Activated gamma-delta T cell (primary cell): ENCODE results near the gene WRNIP1.
"Not testable (repeated sequence)": the region's sequence is repeated elsewhere in the genome, so short reads cannot be mapped to it uniquely, and the experiment has no call there.

ENCODE experiments used
- DNase-seq: peaks from one replicate; lab custom pipeline; 2025; lab: John Stamatoyannopoulos, UW

WRNIP1 gene

DNA sequence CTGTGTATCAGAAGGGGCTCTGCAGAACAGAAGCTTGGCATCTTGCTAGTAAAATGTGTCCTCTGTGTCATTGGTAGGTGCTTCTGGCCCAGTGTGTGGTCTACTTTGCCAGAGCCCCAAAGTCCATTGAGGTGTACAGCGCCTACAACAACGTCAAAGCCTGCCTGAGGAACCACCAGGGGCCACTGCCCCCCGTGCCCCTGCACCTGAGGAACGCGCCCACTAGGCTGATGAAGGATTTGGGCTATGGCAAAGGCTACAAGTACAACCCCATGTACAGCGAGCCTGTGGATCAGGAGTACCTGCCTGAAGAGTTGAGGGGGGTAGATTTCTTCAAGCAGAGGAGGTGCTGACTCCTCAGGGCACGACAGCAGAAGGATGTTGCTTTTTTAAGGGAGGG is 19.7 kb downstream of the WRNIP1 start:
- no peak for DNase-seq

DNA sequence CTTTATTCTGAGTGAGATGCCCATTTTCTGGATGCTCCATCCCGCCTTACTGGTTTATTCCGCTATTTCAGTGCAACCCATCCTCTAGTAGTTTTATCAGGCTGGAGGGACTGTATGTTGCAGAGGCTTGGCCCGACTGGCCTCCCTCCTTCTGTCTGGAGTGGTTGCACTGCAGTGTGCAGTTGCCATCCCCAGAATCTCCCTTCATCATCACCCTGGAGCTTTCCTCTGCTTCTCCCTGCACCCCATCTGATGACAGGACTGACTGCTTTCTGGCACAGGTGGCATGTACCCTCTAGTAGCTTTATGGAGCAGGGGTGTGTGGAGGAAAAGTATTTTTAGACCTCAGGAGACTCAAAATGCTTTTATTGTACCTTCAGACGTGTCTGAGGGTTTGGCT is 21.1 kb downstream of the WRNIP1 start:
- no peak for DNase-seq

DNA sequence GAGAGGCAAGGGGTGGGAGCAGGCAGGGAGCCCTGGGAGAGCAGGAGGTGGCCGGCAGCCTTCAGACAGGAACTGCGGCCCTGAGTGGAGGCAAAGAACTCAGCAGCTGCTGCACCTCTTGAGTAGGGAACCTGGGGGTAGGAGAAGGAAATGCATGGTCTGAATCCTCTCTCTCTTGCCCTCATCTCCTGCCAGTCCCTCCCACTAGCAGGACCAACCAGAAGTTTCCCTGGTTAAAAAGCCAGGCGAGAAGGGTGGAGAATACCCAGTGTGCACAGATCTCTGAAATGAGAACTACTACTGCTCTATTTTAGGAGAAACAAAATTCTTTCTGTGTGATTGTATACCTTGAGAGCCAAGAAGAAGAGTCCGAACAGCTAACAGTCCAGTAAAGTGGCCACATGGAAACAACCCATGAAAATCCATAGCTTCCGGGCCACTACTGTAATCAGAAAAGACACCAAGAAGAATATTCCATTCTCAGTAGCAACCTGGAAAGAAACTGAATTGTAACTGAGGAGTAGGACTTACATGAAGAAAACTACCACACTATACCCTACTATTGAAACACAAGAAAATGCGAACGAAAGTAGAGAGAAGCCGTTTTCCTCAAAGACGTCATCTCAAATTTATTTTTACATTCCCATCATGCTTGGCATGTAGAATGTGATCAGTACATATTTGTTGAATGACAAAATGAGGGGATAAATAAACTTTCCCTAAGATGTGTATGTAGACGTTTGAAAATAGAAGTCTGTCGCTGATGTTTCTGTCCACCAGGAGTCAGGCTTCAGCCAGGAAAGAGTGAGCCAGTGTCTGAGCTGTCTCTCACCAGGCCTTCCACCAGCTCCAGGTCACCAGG is 25.6 kb downstream of the WRNIP1 start:
- DNase-seq: no peak

DNA sequence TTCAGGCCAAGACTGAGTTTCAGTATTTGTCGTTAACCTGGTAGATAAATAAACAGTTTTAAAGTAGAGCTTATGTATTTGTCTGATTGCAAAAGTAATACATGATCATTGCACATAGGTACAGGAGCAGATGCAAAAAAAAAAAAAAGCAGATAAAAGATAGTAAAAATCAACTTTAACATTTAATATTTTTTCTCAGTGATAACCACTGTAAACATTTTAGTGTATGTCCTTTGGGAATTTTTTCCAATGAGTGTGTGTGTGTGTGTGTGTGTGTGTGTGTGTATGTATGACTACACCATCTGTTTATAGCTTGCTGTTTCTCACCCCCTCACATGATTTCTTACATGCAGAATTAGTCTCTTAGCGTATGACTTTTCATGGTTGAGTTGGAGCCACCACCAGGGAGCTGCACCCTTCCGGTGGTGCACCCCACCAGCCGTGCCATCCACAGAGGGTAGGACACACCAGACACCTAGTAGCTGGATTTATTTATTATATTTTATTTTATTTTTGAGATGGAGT is 26.3 kb downstream of the WRNIP1 start:
- DNase-seq: no peak

DNA sequence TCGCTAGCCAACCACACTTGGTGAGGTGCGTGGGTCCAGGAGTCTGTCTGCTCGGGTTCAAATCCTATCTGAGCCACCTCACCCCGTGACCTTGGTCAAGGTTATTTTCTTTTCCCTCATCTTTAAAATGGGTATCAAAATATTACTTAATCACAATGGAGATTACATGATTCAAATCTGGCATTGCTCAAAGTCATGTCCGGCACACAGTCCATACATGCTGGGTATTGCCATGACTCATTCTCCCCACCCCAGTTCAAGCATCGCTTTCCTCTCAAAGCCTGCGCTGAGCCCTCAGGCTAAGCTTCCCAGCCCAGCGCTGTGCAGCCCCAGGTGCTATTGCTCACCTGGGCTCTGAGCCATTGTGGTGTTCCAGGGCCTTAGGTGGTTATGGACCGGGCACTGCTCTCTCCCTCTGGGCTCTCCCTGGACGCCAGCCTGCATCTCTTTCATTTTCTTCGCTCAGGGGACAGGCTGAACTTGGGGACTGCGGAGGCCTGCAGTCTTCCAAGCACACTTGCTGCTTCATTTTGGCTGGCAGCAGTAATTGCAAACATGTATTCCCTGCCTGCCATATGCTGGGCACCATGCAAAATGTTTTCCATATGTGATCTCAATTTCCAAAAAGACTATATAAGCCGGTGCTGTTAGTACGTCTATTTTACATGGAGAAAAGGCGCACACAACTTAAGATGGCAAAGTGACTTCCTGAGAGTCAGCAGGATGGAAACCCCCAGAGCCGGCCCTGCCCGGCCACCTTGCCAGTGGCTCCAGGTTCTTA is 27.3 kb downstream of the WRNIP1 start:
- no peak for DNase-seq

DNA sequence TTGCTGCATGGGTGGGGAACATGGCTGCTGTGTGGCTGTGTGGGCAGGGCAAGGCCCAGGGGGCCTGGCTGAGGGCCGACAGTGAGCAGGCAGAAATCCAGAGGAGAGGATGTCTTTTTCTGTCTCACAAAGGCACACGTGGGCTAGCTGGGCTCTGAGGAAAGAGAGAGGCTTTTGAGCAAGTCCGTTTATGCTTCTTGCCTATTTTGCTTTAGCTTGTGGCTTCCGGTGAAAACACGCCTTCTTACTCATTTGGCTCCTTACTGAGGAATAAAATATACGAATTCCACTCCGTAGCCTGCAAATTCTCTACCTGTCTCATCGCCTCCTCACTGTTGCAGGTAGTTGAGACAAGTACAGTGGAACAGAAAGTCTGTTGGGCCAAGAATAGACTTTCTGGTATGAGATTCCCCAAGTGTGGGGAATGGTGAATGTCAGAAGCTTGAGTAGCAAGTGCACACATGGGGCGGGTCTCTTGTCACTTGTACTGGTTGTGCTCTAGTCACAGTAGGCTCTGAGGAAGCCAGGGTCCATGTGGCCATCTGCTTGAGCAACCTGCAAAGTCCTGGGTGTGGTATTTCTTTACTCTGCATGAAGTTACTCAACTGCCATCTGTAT is 28.4 kb downstream of the WRNIP1 start:
- DNase-seq: no peak

DNA sequence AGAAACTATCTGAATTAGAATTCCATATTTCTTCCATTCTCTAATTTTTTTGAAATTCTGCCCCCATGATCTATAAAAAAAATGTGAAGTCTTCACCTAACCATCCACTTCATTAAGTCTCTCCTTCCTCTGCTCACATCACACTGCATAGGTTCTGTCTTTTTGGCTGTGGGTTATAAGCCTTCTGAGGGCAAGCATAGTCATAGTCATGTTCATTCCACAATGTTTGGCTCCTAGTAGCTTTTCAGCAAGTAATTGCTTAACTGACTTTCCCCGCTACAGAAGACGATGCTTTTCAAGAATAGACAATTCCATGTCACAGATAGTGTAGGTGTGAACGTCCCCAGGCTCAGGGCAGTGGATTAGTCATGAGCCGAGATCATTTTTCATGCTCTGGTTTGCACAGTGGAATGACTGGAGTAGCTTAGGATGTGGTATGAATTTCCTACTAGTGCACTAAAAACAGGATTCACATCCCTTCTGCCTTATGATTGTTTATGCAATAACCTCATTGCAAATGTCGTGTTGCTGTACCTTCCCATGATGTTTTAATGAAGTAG is 29.1 kb downstream of the WRNIP1 start:
- no peak for DNase-seq

DNA sequence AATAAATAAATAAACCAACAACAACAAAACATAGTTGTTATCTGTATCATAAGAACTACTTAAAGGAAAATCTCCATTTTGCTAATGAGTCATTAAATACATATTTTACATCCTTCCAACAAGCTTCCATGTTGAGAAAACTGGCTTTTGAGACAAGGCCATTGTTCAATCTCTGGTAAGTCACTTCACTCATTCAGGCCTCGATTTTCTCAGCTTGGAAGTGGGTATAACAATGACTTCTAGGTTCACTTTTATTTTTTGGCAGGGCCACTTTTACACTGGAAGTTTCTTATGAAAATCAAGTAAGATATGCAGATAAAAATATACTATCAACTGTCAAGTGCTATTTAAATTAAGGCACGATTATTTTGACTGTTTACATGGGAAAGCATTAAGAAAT is 30.0 kb downstream of the WRNIP1 start:
- no peak for DNase-seq

DNA sequence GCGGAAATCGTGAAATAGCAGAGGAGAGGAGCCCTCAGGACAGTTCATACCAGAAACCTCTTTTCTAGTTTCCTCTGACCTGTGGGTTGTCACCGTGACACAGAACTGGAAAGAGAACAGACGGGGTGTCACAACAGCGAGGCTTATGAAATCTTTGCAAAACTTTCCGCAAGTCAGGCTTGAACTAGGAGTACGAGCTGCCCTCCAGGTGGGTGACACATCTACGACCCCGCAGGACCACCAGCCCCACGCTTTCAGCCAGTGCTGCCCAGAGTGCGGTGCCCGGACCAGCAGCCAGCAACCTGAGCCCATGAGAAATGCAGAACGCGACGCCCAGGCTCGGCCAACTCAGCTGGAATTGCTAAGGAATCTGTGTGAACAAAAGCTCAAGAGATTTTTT is 30.8 kb downstream of the WRNIP1 start:
- no peak for DNase-seq

DNA sequence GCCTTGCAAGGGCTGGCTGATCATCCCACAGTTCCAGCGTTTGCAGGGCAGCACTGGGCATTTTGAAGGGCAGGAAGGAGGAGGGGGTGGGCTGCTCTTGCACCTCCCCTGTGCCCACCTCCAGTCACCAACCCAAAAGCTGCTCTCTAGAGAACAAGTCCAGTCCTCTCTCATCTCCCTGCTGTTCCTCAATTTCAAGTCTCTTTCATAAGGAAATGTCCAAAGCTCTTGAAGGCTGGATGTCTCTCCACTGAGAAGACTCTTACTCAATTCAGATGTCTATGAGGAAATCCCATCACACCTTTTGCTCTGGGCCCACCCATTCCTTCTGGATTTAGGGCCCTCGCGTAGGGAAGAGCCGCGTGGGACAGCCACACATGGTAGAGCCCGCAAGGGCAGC is 31.7 kb downstream of the WRNIP1 start:
- no peak for DNase-seq

DNA sequence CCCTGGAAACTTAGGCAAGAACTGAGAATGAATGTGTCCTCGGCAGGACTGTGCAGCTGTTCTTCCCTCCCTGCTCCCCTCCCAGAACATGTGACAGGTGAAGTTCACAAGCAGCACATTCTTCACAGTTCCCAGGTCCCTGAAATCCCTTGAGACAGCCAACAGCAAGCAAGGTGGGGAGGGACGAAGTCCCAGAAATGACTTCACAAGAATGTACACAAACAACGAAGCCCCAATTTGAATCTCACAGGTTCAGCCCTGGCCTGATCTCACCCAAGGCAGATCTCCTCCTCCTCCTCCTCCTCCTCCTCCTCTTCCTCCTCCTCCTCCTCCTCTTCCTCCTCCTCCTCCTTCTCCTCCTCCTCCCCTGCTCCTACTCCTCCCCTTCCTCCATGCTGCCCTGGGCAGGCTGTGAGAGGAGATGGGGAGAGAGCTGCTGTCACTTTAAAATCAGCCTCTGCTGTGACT is 32.4 kb downstream of the WRNIP1 start:
- no peak for DNase-seq

DNA sequence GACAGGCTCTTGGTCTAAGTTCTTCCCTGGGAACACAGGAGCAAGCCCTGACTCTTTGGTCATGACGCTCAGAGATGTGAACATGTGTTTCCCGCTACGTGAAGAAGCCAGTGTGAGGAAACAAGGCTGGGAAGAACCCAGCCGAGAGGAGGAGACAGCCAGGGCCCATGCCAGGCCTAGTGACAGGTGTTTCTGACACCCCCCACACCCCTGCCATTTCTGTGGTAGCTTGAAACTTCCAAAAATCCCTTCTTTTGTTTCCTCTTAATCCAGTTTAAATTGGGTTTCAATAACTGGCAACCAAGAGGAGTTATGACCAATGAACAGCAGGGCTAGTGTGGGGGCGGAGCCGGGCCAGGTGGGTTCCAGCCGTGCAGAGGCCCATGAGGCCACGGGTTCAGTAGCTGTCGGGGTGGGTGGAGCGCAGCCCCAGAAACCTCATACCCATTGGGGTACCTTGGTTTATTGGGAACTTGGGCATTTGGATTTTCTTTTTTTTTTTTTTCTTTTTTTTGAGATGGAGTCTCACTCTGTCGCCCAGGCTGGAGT is 33.5 kb downstream of the WRNIP1 start:
- no peak for DNase-seq

DNA sequence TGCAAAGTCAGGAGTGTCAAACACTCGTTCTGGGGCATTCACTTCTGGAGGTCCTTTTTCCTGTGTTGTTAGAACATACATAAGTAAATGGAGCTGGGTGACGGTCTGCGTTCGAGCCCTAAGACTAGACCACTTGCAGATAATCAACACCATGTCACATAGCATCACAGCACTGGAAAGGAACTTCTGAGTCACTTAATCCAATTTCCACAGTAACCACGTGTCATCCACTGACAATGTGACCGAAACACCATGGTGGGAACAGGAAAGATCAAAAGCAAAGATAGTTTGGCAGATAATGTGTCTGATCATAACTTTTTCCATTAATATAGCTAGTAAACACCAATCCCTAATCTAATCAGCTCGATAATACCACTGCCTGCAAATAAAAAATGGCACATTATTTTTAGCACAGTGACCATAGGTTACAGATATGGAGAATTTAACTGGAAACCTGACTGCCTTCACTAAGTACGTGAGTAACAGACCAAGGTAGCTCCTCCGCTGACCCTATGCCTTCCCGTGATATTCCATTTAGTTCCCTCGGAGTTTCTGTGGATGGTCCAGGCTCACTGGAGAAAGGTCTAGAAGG is 34.8 kb downstream of the WRNIP1 start:
- no peak for DNase-seq

DNA sequence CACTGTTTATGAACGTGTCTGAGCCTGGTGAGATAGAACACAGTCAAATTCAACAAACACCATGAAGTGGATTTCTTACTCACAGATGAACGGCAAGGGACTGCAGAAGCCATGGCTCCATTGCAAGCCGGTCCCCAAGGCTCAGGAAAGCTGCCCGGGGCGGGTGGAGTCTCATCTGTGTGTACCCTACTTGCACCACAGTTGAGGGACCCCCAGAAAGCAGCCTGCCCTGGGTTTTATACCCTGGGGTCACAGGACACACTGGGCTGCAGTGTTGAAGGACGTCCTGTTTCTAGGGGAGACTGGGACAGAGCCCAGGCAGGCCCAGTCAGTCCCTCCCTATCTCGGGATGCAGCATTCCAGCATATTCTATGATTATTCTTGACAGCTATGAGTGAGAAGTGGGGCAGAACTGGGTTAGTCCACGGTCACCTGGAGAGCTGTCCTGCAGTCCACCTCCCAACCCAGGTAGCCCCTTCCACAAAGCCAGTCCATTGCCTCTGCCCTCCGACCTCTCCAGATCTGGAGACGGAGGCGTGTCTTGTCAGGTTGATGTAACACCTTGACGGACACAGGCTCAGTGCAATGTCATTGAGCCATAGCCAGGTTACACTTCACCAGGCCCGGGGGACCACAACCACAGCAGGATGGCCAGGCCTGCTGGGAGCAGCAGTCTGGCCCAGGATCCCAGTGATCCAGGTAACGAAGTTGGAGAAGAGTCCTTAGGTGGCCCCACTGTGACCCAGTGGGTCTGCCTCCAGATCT is 35.5 kb downstream of the WRNIP1 start:
- no peak for DNase-seq

DNA sequence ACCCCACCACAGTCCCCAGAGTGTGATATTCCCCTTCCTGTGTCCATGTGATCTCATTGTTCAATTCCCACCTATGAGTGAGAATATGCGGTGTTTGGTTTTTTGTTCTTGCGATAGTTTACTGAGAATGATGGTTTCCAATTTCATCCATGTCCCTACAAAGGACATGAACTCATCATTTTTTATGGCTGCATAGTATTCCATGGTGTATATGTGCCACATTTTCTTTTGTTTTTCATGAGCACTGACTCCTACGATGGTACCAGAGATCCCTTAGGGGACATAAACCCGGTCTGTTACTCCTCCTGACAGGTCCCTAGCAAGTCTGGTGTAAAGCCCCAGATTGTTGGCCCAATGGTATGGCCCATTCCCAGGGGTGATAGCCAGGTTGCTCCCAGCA is 36.5 kb downstream of the WRNIP1 start:
- not testable (repeated sequence) for DNase-seq

DNA sequence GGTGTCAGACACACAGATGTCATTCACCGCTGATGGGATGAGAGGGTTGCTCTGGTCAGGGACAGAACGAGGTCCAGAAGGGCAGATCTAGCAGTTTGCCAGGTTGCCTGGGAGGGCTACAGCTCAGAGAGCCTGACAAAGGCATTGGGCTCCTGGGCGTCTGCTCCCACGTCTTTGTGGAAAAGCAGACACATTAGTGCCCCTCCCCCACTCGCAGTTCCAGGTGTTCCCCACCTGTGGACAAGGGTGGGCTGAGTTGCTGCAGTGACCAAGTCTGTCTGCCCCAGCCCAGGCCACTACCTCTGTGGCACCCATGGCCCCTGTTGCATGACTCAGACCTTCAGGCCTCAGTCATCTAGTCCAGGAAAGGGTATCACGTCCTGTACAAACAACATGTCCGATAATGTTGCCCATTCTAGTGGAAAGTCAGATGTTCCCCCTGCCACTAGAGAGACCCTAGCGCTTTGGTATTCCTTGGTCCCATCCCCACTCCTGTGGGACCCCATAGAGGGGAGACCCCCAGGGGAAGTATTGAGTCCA is 37.4 kb downstream of the WRNIP1 start:
- no peak for DNase-seq

DNA sequence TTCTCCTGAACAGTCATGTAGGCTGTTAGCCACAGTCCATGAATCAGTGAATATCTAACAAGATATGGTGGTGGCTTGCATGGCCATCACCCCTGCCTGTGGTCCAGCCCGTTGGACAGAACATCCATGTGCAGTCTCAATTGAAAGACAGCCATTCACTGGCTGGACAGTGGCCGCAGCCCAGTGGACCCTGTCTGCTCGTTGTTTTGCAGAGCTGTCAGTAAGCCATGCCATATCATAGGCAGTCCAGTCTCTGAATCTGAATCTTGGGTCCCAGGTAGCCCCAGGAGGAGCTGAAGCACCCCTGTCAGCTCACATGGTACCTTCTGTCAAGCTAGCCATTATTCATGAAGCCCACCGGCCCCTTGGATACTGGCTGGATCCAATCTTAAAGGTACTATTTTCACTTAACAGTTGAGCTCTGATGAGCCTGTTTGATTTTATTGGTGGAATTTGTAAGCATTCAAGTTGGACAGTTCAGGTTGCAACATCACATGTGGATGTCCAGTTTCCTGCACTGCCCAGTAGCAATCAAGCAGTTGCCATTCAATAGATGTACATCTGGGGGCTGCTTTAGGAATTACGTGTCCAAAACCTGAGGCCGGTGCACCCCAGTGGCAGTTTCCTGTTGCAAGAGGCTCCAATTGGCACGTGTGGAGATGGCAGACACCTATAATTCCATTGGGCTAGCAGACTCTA is 38.7 kb downstream of the WRNIP1 start:
- DNase-seq: no peak

DNA sequence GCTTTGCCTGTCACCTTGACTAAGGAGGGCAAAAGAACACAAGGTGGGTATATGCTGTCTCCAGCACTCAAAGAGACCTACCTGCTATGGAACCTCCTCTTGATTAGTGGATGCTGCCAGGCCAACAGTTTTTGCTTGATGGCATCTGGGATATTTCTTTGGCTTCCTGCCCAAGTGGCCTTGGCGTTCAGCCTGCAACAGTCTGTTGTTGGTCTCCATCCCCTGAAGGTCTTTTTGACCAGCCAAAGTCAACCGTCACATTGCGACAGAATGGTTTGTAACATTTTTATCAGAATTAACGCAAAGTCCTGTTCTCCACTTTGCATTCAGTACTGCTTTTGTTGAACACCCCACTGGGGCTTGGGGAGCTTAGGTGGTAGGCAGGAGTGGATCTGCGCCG is 39.3 kb downstream of the WRNIP1 start:
- DNase-seq: no peak

DNA sequence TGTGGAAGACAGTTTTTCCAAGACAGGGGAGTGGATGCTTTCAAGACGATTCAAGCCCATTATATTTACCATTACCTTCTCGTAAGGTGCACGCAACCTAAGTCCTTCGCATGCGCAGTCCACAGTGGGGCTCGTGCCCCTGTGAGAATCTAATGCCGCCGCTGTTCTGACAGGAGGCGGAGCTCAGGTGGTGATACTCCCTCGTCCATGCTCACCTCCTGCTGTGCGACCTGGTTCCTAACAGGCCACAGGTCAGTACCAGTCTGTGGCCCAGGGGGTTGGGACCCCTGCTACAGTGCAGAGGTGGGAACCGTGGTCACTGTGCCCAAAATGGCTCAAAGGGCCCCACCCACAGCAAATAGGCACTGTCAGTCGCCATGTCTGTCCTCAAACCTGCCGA is 39.8 kb downstream of the WRNIP1 start:
- DNase-seq: no peak

DNA sequence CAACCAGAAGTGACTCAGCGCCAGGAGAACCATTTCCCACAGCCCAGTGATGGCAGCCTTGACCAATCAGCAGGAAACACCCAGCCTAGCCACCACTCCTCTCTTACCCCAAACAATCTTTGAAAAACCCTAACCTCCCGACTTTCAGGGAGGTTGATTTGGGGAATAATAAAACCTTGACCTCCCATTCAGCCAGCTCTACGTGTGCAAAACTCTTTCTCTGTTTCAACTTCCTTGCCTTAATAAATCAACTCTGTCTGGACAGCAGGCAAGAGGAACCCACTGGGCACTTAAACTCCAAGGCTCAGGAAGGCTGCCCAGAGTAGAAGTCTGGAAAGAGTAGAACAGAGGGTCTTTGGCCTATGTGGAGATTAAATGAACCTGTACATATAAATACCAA is 41.5 kb downstream of the WRNIP1 start:
- no peak for DNase-seq
